K562 (cell line): Measurements from ENCODE around the gene CHCHD5. TPM values are rescaled to one million over a fixed set of nuclear protein-coding genes. Genes with fewer than 3 reads are reported as not detected.

Experiments used
- ATAC-seq: fragments of 200-7000 bp; cut with Tn5 transposase; 3 replicates; pipeline ENCODE4 v1.9.1; 2020; ENCODE audit warnings: moderate library complexity
- BruUV-seq: library from RNA; stranded (reverse); fragments of 400-500 nt; replicated peaks from 2 replicates; lab custom pipeline; 2021; lab: Mats Ljungman, UMichigan
- CTCF ChIA-PET: fragments of 300-600 bp; formaldehyde crosslinking; extraction: SDS; loops from one replicate; lab custom pipeline; 2021; ENCODE audit warnings: low intra/inter-chr PET ratio; lab: Yijun Ruan, JAX
- POLR2A ChIA-PET: fragments of 300-600, 350-650 bp; sonication (Branson Sonifier 250); formaldehyde crosslinking; extraction: SDS; loops from one replicate; lab custom pipeline; 2021; ENCODE audit warnings: antibody characterized with exemption, inconsistent platforms; lab: Yijun Ruan, JAX
- DNase-seq, 4 experiments: peaks; one replicate each; pipeline versions ENCODE4 v3.0.0 to v3.0.0-alpha.2; 2011 to 2018; ENCODE audit warnings: low spot score in 3 of 4, mixed read lengths in 3 of 4; ENCODE audit errors: extremely low read depth in 1 of 4
- FAIRE-seq: peaks from 2 replicates; lab custom pipeline; 2011; peaks lifted over from hg19 to GRCh38; lab: Jason Lieb, UNC
- H2AFZ ChIP-seq: 2 replicates; pipeline ENCODE4 v1.6.0; 2011; ENCODE audit warnings: low read depth, low read length, control low read depth, inconsistent platforms
- H3K27ac ChIP-seq: fragments of 200-600 bp; 3 replicates; pipeline ENCODE4 v1.8.0; 2011; ENCODE audit warnings: low read depth, mild to moderate bottlenecking, control low read depth, inconsistent platforms, low read length, moderate library complexity, mixed read lengths; ENCODE audit errors: extremely low read depth
- H3K27me3 ChIP-seq, 2 experiments: fragments of 300-600 bp in 1 of 2; 2 replicates in 1 of 2; 3 replicates in 1 of 2; pipeline versions ENCODE4 v1.6.0 to v1.8.0; 2011; ENCODE audit warnings: inconsistent platforms in 2 of 2, low read length in 2 of 2, mild to moderate bottlenecking in 1 of 2, mixed read lengths in 1 of 2, moderate library complexity in 1 of 2; ENCODE audit not compliant: control insufficient read depth in 2 of 2, insufficient read depth in 2 of 2
- H3K36me3 ChIP-seq: fragments of 300-600 bp; 3 replicates; pipeline ENCODE4 v1.8.0; 2011; ENCODE audit warnings: mild to moderate bottlenecking, low read length, inconsistent platforms; ENCODE audit not compliant: control insufficient read depth, insufficient read depth
- H3K4me1 ChIP-seq, 2 experiments: fragments of 200-600 bp in 1 of 2; replicated peaks in 1 of 2; 2 replicates in 1 of 2; 3 replicates in 1 of 2; pipeline versions ENCODE4 v1.5.1 to v1.8.0; 2011; ENCODE audit warnings: inconsistent platforms in 2 of 2, low read length in 2 of 2, mild to moderate bottlenecking in 1 of 2, mixed read lengths in 1 of 2, moderate library complexity in 1 of 2; ENCODE audit not compliant: control insufficient read depth in 2 of 2, insufficient read depth in 2 of 2
- H3K4me2 ChIP-seq: 2 replicates; pipeline ENCODE4 v1.6.1; 2011; ENCODE audit warnings: low read length, control low read depth, inconsistent platforms, mixed read lengths; ENCODE audit not compliant: insufficient read depth
- H3K4me3 ChIP-seq: fragments of 200-600 bp; sonication (generic), shearing (Covaris generic); 2 replicates; pipeline ENCODE4 v1.5.1; 2016; ENCODE audit warnings: control low read depth, inconsistent platforms
- H3K79me2 ChIP-seq: fragments of 200-600 bp; 3 replicates; pipeline ENCODE4 v1.8.0; 2011; ENCODE audit warnings: low read length, inconsistent platforms; ENCODE audit not compliant: control insufficient read depth, insufficient read depth
- H3K9ac ChIP-seq, 2 experiments: 2 replicates each; pipeline versions ENCODE4 v1.6.0 to v1.6.1; 2011; ENCODE audit warnings: low read depth in 2 of 2, low read length in 2 of 2, control low read depth in 1 of 2, inconsistent platforms in 1 of 2, mild to moderate bottlenecking in 1 of 2, mixed read lengths in 1 of 2; ENCODE audit not compliant: insufficient read depth in 1 of 2
- H3K9me1 ChIP-seq: one replicate; pipeline ENCODE4 v1.6.0; 2011; ENCODE audit warnings: inconsistent platforms, mild to moderate bottlenecking, low read length, moderate library complexity; ENCODE audit not compliant: control insufficient read depth, insufficient read depth
- H3K9me3 ChIP-seq: replicated peaks from 2 replicates; pipeline ENCODE4 v1.5.1; 2011; ENCODE audit warnings: low read depth, low read length, inconsistent platforms; ENCODE audit not compliant: control insufficient read depth, insufficient read depth
- H4K20me1 ChIP-seq: replicated peaks from 2 replicates; pipeline ENCODE4 v1.6.1; 2011; ENCODE audit warnings: low read length, inconsistent platforms, mixed read lengths; ENCODE audit not compliant: control insufficient read depth, insufficient read depth
- ATF7 ChIP-seq: fragments of 450-650 bp; IDR thresholded peaks from 2 replicates; pipeline ENCODE4 v1.7.1; 2014; ENCODE audit warnings: mild to moderate bottlenecking, moderate library complexity
- HOMEZ ChIP-seq: fragments of 250-450 bp; sonication (Bioruptor Pico); IDR thresholded peaks from 2 replicates; pipeline ENCODE4 v1.4.0; 2020; ENCODE audit warnings: mild to moderate bottlenecking, moderate library complexity
- NFATC3 ChIP-seq: fragments of 450-650 bp; IDR thresholded peaks from 2 replicates; pipeline ENCODE4 v1.6.1; 2017; ENCODE audit warnings: mild to moderate bottlenecking
- SMAD3 ChIP-seq: fragments of 450-650 bp; formaldehyde crosslinking; conservative IDR thresholded peaks from 2 replicates; pipeline ENCODE4 v1.4.0; 2020; ENCODE audit warnings: mild to moderate bottlenecking
- SP2 ChIP-seq: IDR thresholded peaks from 2 replicates; pipeline ENCODE4 v1.6.1; 2011; ENCODE audit warnings: mild to moderate bottlenecking, low read depth, low read length, moderate library complexity; ENCODE audit not compliant: poor library complexity, severe bottlenecking; ENCODE audit errors: extremely low read depth
- SREBF2 ChIP-seq: sonication (generic); formaldehyde crosslinking; IDR thresholded peaks from 2 replicates; pipeline ENCODE4 v1.4.0; 2020; ENCODE audit warnings: mild to moderate bottlenecking, missing genetic modification reagents
- TBL1XR1 ChIP-seq, 2 experiments: IDR thresholded peaks; 2 replicates each; pipeline ENCODE4 v1.6.1; 2012; ENCODE audit warnings: improper control_type of control experiment in 2 of 2, low read length in 2 of 2, mild to moderate bottlenecking in 1 of 2
- UBTF ChIP-seq, 2 experiments: IDR thresholded peaks; 2 replicates each; pipeline ENCODE4 v1.6.1; 2012; ENCODE audit warnings: improper control_type of control experiment in 2 of 2, low read depth in 2 of 2, low read length in 2 of 2, borderline replicate concordance in 1 of 2
- ZBTB40 ChIP-seq, 2 experiments: fragments of 450-650 bp in 1 of 2; sonication (generic) in 1 of 2; formaldehyde crosslinking in 1 of 2; IDR thresholded peaks; 2 replicates each; pipeline versions ENCODE4 v1.7.1 to v1.9.0; 2016 to 2022; ENCODE audit warnings: inconsistent platforms in 1 of 2, mild to moderate bottlenecking in 1 of 2, missing genetic modification reagents in 1 of 2
- WGBS: fragments of 100-300 bp; shearing (Covaris generic); methylation state at CpG from one replicate; pipeline ENCODE4 v1.1.6; 2016; ENCODE audit warnings: low coverage, mixed read lengths; ENCODE audit not compliant: insufficient coverage; ENCODE audit errors: missing lambda C conversion rate; 5-methylcytosine and 5-hydroxymethylcytosine counted together
- in situ Hi-C: fragments of 300-500 bp; cut with MboI; formaldehyde crosslinking; loops from 4 replicates; pipeline ENCODE4 v1.15.0; 2018; ENCODE audit warnings: inconsistent platforms, mixed read lengths
- intact Hi-C: fragments of 100-400 bp; cut with micrococcal nuclease; formaldehyde crosslinking; loops from 2 replicates; pipeline ENCODE4 v1.14.2; 2022
- polyA plus RNA-seq, 8 experiments: library from polyadenylated mRNA; depleted of rRNA in 4 of 8; stranded (reverse) in 5 of 8; unstranded in 3 of 8; fragments of >200 nt; fragmentation: Nextera tagmentation in 2 of 8; fragmentation: Illumina TruSeq in 1 of 8; extraction: Ambion mirVana in 2 of 8; extraction: Trizol in 1 of 8; gene quantifications; 2 replicates each; pipeline versions ENCODE4 v1.2.1 to v1.2.3, GENCODE V29; 2011 to 2014; ENCODE audit warnings: inconsistent platforms in 1 of 8, missing spikeins in 1 of 8
- total RNA-seq, 7 experiments: library from RNA; depleted of rRNA in 6 of 7; stranded (reverse); fragments of >200 nt in 6 of 7; fragmentation: Illumina TruSeq in 2 of 7; extraction: Trizol in 2 of 7; gene quantifications; 2 replicates each; pipeline versions ENCODE4 v1.2.1 to v1.2.3, GENCODE V29; 2011 to 2021; ENCODE audit warnings: low replicate concordance in 1 of 7

The CHCHD5 gene
- total and polyA plus RNA-seq, 9 of the 15 experiments (the other 6 are each of a cell fraction or from before 2014, with no cell fraction given): 7.4 to 79.3 (median 33.4) TPM

- DNase-seq: no peak
- H3K27ac ChIP-seq: no peak overlapping the region
- TSS peak; percentile 22 for BruUV-seq
- no peak for TF ChIP-seq SREBF2
- TF ChIP-seq TBL1XR1 (IDR thresholded peaks at IDR 0.05; ENCODE audit: low read length in 2 of 2): no peak
- no peak for TF ChIP-seq UBTF (IDR thresholded peaks at IDR 0.05; ENCODE audit: borderline replicate concordance in 1 of 2, low read depth in 2 of 2, low read length in 2 of 2)
- TF ChIP-seq ATF7: no peak
- no peak for TF ChIP-seq HOMEZ (CRISPR knock-in tag)
- TF ChIP-seq NFATC3: no peak
- no peak for TF ChIP-seq ZBTB40 (IDR thresholded peaks at IDR 0.05)
- no peak for TF ChIP-seq ZBTB40 (CRISPR knock-in tag; IDR thresholded peaks at IDR 0.05)
- TF ChIP-seq SP2: no peak
- no peak for TF ChIP-seq SMAD3 (CRISPR knock-in tag)
Measured at GRCh38 chr2:112593736-112594135, 9.3 kb downstream of the CHCHD5 start.

More at GRCh38 chr2:112593736-112594135, 9.3 kb downstream of the CHCHD5 start:
- Histone ChIP-seq H3K9me1 (no peaks in the 10 kb centered on the region), H3K4me2 (no peak overlapping the region), H3K4me1 (no peaks in the 10 kb centered on the region; a peak in 1 of 5 replicates), H3K9me3 (no peaks in the 10 kb centered on the region), H3K9ac (no peak overlapping the region), H3K36me3 (peaks cover 2% of the 10 kb centered on the region; the same call in 1 of the 3 replicates), H2AFZ (no peak overlapping the region), H4K20me1 (no peaks in the 10 kb centered on the region), H3K27me3 (no peaks in the 10 kb centered on the region), H3K79me2 (no peaks in the 10 kb centered on the region), H3K4me3 (no peak overlapping the region)
- ATAC-seq (no peak), FAIRE-seq (no peak)
- intact Hi-C loops (no loop called here), in situ Hi-C loops (no loop called here)
- WGBS: 54% methylated on average over 4 of the region's 4 CpGs
- CTCF ChIA-PET: no interaction called here
- POLR2A ChIA-PET: interaction anchor here (1.0 to 1.2 kb wide), 2 partner anchors 8 to 65 kb away, joined by 4 read pairs; no protein-coding TSS in a partner anchor
